ENCODE measurements around the gene DPP4.
"Not testable (repeated sequence)": the region's sequence is repeated elsewhere in the genome, so short reads cannot be mapped to it uniquely, and the experiment has no call there.

DNA sequence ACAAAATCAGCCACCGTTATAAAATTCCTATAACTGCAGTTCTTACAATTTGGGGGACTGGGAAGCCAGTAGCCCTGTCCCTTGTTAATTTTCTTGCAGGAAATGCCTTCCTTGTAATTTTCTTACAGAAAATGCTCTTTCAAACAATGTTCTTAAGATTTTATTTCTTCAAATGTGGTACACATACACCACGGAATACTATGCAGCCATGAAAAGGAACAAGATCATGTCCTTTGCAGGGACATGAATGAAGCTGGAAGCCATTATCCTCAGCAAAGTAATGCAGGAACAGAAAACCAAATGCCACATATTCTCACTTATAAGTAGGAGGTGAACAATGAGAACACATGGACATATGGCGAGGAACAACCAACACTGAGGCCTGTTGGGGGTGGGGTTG is 24.9 kb downstream of the DPP4 start:
- TF ChIP-seq, protein P1, sequence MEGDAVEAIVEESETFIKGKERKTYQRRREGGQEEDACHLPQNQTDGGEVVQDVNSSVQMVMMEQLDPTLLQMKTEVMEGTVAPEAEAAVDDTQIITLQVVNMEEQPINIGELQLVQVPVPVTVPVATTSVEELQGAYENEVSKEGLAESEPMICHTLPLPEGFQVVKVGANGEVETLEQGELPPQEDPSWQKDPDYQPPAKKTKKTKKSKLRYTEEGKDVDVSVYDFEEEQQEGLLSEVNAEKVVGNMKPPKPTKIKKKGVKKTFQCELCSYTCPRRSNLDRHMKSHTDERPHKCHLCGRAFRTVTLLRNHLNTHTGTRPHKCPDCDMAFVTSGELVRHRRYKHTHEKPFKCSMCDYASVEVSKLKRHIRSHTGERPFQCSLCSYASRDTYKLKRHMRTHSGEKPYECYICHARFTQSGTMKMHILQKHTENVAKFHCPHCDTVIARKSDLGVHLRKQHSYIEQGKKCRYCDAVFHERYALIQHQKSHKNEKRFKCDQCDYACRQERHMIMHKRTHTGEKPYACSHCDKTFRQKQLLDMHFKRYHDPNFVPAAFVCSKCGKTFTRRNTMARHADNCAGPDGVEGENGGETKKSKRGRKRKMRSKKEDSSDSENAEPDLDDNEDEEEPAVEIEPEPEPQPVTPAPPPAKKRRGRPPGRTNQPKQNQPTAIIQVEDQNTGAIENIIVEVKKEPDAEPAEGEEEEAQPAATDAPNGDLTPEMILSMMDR (IDR thresholded peaks at IDR 0.05) = not testable (repeated sequence)
- not testable (repeated sequence) for TF ChIP-seq POLR2A (IDR thresholded peaks at IDR 0.05)
